ENCODE measurements around the gene HSCB.
"Not testable (repeated sequence)": the region's sequence is repeated elsewhere in the genome, so short reads cannot be mapped to it uniquely, and the experiment has no call there.

The HSCB gene

GRCh38 chr22:28741200-28741784, 547 bp upstream of the HSCB start:
- no peak for DNase-seq

DNA sequence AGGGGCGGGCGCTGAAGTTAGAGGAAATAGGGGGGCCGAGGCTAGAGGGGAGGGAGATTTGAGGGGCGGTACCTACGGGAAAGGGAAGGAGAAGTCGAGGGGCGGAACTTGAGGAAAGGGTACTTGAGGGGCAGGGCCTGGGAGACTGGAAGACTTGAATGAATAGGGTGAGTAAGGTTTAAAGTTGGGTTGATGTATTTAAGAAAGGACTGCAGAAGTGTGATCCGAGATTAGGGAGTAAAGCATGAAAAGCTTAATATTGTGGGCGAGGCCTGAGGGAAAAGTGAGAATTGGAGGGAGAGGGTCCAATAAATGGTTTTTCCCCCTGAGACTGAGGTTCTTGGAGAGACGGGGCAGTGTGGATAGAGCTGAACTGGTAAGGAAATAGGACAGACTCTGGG, 723 bp downstream of the HSCB start:
- DNase-seq = no peak

DNA sequence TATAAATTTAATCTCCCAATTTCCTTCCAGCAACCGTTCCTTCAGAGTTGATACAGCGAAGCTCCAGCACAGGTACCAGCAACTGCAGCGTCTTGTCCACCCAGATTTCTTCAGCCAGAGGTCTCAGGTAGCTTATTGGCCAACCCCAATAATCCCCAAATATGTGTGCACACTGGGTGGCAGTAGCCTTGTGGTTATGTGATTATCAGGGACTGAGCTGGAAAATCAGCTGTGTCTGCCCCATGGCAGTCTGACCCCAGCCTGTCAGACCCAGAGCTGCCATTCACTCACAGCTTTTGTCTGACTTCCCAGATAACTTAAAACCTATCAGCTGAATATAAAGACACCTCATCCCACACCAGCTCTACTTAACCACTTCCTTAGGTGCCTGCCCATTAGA, 2.0 kb downstream of the HSCB start:
- no peak for DNase-seq

GRCh38 chr22:28750471-28750881, 8.6 kb downstream of the HSCB start:
- DNase-seq = no peak

DNA sequence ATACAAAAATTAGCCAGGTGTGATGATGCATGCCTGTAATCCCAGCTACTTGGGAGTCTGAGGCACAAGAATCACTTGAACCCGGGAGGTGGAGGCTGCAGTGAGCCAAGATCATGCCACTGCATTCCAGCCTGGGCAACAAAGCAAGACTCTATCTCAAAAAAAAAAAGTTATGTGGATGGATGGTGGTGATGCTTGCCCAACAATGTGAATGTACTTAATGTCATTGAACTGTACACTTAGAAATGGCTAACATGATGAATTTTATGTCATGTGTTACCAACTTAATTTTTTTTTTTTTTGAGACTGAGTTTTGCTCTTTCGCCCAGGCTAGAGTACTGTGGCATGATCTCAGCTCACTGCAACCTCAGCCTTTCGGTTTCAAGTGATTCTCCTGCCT, 12.7 kb downstream of the HSCB start:
- DNase-seq = not testable (repeated sequence)

DNA sequence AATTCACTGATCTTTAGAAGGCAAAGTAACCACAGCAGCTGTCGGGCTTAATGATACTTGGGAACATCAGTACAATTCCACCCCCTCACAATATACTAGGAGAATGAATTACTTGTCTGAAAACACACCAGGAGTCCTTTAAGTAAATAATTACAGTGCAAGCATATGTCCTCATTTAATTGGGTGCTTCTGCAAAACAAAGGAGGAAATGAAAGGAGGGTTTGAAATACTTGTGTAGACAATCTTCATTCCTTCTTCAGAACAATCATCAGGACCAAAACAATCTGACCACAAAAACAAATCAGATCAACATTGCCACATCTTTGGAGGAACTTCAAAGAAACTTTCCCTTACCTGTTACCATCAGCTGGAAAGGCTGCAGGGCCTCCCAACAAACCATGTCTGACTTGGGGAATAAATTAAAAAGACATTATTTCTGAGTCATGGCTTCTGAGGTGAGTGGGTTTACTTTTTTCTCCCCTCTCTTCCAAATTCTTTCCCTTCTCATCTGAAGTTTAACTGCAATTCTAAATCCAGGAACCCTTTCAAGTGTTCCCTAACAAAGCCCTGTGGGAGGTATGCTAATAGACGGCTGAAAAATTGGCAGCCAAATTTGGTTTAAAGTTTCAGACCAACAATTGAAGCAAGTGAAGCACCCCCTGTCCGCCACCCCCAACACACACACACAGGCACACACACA, 18.2 kb downstream of the HSCB start:
- no peak for DNase-seq

- DNase-seq = no peak
Observed at GRCh38 chr22:28761449-28761755, 19.6 kb downstream of the HSCB start.

DNA sequence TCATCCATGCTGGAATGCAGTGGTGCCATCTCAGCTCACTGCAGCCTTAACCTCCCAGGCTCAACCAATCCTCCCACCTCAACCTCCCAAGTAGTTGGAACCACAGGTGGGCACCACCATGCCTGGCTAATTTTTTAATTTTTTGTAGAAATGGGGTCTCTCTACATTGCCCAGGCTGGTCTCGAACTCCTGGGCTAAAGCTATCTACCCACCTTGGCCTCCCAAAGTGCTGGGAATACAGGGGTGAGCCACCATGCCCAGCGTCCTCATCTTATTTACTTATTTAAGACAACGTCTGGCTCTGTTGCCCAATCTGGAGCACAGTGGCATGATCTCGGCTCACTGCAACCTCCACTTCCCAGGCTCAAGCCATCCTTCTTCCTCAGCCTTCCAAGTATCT, 20.2 kb downstream of the HSCB start:
- not testable (repeated sequence) for DNase-seq

DNA sequence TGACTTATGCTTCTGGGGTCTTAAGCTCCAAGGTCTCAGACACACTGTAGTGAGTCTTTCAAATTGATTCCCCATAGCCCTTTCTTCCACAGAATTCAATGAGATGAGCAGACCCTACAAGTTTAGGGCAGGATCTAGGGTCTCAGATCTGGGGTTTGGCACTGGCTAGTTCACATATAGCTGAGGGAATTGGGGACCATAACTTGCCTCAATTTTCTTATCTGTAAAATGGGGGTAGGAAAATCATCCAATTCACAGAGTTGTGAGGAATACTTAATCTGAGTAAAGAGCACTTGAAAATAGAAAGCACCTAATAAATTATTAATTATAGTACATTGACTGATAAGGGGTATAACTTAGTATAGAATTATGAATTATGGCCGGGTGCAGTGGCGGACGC, 24.8 kb downstream of the HSCB start:
- DNase-seq = no peak

DNA sequence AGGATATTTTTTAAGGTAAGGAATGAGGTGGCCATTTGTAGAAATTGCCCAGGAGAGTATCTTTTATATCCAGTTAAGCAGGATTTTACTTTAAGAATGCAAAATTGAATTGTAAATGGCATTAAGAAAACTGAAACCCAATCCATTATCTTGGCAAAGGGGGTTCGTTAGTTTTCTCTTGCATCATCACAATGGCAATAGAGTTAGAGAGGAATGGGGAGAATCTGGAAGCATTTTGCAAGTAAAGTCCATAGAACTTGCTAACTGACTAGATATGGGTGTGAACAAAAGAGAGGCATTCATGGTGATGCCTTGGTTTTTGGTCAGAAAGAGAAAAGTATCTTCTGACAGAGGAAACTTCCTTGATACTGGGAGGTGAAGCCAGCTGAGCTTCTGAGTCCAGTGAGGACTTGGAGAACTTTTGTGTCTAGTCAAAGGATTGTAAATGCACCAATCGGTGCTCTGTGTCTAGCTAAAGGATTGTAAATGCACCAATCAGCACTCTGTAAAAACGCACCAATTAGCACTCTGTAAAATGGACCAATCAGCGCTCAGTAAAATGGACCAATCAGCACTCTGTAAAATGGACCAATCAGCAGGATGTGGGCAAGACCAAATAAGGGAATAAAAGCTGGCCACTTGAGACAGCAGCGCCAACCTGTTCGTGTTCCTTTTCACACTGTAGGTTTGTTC, 27.0 kb downstream of the HSCB start:
- DNase-seq = no peak

GRCh38 chr22:28769394-28770085, 27.7 kb downstream of the HSCB start:
- DNase-seq = no peak

DNA sequence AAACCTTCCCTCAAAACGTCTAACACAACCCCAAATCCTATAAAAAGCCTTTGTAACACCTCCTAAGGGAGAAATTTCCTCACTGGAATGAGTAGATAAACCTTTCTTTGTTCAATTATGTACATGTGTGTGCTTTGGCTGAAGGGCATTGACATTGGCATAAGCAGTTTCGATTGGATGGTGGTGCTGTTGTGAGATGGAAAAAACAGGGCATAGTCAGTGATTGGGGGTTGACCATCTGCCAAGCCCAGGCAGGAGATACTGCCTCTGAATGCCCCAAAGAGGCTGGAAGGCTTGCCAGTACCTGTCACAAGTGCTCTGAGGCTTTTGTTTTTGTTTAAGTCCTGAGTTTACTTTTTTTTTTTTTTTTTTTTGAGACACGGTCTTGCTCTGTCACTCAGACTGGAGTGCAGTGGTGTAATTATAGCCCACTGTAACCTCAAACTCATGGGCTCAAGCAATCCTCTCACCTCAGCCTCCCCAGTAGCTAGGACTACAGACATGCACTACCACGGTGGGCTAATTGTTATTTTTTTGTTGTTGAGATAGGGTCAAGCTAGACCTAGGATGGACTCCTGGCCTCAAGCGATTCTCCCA, 29.5 kb downstream of the HSCB start:
- no peak for DNase-seq

DNA sequence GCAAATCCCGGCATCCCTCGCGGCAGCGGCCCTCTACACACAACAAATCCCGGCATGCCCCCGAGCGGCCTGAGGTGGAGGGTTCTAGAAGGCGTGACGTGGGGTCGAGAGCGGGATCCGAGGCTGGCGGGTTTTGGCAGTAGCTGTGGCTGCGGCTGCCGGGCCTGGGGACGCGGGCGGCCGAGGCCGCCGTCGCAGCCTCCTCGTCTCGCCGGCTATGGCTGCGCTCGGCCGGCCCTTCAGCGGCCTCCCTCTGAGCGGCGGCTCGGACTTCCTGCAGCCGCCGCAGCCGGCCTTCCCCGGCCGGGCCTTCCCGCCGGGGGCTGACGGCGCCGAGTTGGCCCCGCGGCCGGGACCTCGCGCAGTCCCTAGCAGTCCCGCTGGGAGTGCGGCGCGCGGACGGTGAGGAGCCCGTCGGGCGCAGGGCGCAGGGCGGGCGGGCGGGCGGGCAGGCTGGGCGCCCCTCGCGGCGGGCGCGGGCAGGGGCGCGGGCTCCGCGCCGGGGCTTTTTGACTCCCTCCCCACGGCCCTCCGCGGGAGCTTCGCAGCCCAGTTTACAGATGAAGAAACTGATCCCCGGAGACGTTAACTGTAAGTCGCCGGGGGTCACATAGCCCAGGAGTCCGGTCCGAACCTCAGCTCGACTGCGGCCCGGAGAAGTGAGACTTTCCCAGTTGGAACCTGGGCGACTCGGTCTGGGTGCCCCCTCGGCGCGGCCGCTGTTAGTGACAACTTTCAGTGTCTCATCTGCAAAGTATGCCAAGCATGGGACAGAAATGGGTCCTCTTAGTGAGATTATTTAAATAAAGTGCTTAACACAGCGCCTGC, 31.0 kb downstream of the HSCB start, which contains the start of gene CCDC117:
TSS of gene CCDC117 (plus strand) at position 63 of the 828 bp plus-strand sequence. CDS start at position 218, 155 bp downstream.
- peak; percentile 79 to 95 for DNase-seq

GRCh38 chr22:28773461-28773867, 31.6 kb downstream of the HSCB start:
- DNase-seq = no peak

DNA sequence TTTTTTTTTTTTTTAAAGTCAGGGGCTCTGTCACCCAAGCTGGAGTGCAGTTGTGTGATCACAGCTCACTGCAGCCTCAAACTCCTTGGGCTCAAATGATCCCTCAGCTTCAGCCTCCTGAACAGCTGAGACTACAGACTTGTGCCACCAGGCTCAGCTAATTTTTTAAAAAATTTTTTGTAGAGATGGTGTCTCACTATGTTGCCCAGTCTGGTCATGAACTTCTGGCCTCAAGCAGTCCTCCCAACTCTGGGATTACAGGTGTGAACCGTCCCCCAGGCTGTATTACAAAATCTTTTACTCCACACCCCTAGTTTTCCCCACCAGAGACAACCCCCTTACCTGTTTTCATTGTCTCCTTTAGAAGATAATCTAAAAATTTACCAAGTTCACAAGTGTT, 32.5 kb downstream of the HSCB start:
- no peak for DNase-seq

DNA sequence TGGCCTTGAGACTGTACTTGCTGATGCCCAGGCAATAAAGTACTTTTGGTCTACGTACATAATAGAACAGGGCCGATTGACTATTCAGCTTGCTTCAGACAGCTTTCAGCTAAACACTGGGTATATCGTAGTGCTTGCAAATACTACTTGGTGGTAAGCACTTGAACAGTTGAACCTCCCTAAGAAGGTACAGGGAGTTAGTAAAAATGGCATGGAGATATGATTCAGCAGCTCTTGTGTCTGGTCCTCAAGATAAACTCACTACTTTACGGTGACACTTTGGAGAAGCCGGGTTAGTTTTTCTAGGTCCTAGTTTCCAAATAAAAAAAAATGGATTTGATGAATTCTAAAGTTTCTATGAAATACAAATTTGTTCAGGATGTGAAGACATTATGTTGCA, 38.0 kb downstream of the HSCB start:
- DNase-seq = no peak

- no peak for DNase-seq
Observed at GRCh38 chr22:28780296-28780695, 38.5 kb downstream of the HSCB start.

DNA sequence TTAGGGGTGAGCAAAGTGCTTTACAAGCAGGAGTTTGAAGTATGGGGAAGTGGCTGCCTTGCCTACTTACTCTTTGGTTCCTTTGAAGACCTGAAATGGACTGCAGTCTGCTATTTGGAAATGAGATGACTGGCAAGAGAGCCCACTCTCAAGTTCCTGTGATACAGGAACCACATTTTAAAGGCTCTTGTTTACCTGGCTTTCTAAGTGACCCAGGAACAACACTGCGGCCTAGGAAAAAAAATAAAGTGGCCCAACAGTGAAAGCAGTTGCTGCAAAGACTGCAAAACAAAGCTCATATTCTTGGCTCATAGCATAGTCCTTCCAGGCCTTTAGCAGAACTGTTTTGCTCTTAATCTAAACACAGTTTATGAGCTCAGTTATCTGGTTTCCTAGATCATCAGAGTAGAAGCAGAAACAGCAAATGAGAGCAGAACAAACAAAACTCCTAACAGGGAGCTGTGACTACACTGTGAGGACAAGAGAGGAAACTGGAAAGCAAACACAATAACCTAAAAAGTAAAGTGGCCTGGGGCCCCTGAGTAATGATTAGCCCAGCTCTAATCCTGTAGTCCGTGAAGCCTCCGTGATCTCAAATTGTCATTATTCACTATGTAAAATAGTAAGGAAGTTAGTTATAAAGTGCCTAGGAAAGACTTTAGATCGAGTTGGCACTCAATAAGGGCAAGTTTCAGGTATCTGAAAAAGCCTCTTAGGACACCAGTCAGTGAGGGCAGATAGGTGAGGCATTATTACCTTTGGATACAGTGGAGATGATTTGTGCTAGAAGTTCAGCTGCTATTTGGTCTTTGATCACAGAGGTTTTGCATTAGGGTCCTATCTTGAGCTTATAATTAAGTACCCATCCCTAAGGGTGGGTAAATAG, 42.2 kb downstream of the HSCB start:
- DNase-seq = no peak

DNA sequence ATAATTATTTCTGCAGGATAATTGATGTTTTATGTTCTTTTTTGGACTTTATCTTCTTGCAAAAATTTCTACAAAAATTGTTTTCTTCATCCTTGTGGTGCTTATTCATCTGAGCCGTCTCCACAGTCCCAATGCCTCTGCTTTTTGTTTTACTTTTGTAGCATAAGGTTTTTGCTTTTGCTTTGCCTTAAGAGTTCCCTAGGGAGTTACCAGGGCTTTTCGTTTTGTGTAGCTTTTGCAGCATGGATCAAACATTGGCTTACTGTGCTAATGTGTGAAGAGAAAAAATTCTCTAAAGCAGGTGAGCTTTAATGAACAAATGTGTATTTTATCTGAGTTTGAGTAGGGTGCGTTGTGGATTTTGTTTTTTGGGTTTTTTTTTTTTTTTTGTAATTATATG, 46.8 kb downstream of the HSCB start:
- no peak for DNase-seq

DNA sequence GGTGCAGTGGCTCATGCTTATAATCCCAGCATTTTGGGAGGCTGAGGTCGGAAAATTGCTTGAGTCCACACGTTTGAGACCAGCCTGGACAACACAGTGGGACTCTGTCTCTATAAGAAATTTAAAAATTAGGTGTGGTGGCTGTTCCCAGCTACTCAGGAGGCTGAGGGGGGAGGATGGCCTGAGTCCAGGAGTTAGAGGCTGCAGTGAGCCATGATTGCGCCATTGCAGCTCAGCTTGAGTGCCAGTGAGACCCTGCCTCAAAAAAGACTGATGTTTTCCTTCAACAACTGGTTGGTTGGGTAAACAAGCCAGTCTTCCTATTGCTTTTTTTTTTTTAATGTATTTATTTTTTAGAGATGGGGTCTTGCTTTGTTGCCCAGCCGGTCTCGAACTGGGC, 49.3 kb downstream of the HSCB start:
- no peak for DNase-seq

- no peak for DNase-seq
Observed at GRCh38 chr22:28791841-28792490, 50.1 kb downstream of the HSCB start.

Measured in bone marrow (tissue), 2 donors.